DMS53 (cell line): ENCODE results near the gene HHEX.
A peak's percentile ranks its signal among the peaks of the same experiment; 100 is the strongest.

Experiments
- DNase-seq: peaks from one replicate; lab custom pipeline; 2025; lab: John Stamatoyannopoulos, UW

Gene HHEX

GRCh38 chr10:92692697-92693533 lies 3.2 kb downstream of the HHEX start:
- DNase-seq = peak; percentile 9

- no peak for DNase-seq
Observed at GRCh38 chr10:92693534-92693893, 3.8 kb downstream of the HHEX start.

- DNase-seq = no peak
Observed at GRCh38 chr10:92695679-92696605, 6.2 kb downstream of the HHEX start.

- DNase-seq = peak; percentile 16
Observed at GRCh38 chr10:92696606-92697383, 7.0 kb downstream of the HHEX start.

GRCh38 chr10:92697663-92698511 lies 8.1 kb downstream of the HHEX start:
- DNase-seq = no peak

GRCh38 chr10:92699193-92699517 lies 9.4 kb downstream of the HHEX start:
- no peak for DNase-seq

- peak; percentile 82 for DNase-seq
Observed at GRCh38 chr10:92699518-92700381, 10.0 kb downstream of the HHEX start.

- DNase-seq = no peak
Observed at GRCh38 chr10:92702301-92702916, 12.7 kb downstream of the HHEX start.

- peak; percentile 62 for DNase-seq
Observed at GRCh38 chr10:92712016-92712889, 22.5 kb downstream of the HHEX start.

GRCh38 chr10:92714152-92714845 lies 24.5 kb downstream of the HHEX start:
- peak; percentile 32 for DNase-seq

- no peak for DNase-seq
Observed at GRCh38 chr10:92714872-92715271, 25.1 kb downstream of the HHEX start.

- DNase-seq = peak; percentile 81
Observed at GRCh38 chr10:92719991-92720830, 30.5 kb downstream of the HHEX start.

GRCh38 chr10:92720831-92721165 lies 31.0 kb downstream of the HHEX start:
- no peak for DNase-seq

GRCh38 chr10:92722349-92722748 lies 32.6 kb downstream of the HHEX start:
- no peak for DNase-seq

GRCh38 chr10:92727141-92727540 lies 37.4 kb downstream of the HHEX start:
- DNase-seq = no peak

GRCh38 chr10:92727550-92727949 lies 37.8 kb downstream of the HHEX start:
- DNase-seq = no peak

GRCh38 chr10:92729886-92730285 lies 40.1 kb downstream of the HHEX start:
- DNase-seq = no peak

GRCh38 chr10:92732958-92733357 lies 43.2 kb downstream of the HHEX start:
- no peak for DNase-seq
